Breast epithelium (tissue), 4 donors: Measurements from ENCODE around the gene SLC26A5. TPM values are rescaled to one million over a fixed set of nuclear protein-coding genes. Genes with fewer than 3 reads are reported as not detected.

Source experiments
- DNase-seq, 2 donors: peaks; one replicate each; pipeline ENCODE4 v3.0.0-alpha.2; 2019; ENCODE audit warnings: low spot score in 2 of 2
- H3K27ac ChIP-seq, 2 donors: fragments of 200-600 bp; sonication (generic) in 1 of 2; one replicate each; pipeline ENCODE4 v1.5.1; 2016 to 2019; ENCODE audit warnings: mild to moderate bottlenecking in 1 of 2
- H3K27me3 ChIP-seq, 2 donors: fragments of 200-600 bp; sonication (generic) in 1 of 2; one replicate each; pipeline versions ENCODE4 v1.5.1 to v1.6.0; 2017 to 2019; ENCODE audit warnings: control low read depth in 1 of 2, mild to moderate bottlenecking in 1 of 2
- H3K36me3 ChIP-seq: fragments of 200-600 bp; one replicate; pipeline ENCODE4 v1.5.1; 2019
- H3K4me1 ChIP-seq, 2 donors: fragments of 200-600 bp; sonication (generic); one replicate each; pipeline ENCODE4 v1.5.1; 2016 to 2019; ENCODE audit warnings: control low read depth in 1 of 2
- H3K4me3 ChIP-seq, 3 donors: fragments of 200-600 bp; sonication (generic); 1 replicate in 2 of 3; 2 replicates in 1 of 3; pipeline ENCODE4 v1.5.1; 2016 to 2019; ENCODE audit warnings: mild to moderate bottlenecking in 3 of 3, moderate library complexity in 2 of 3
- H3K9me3 ChIP-seq, 2 donors: fragments of 200-600 bp; sonication (generic) in 1 of 2; one replicate each; pipeline ENCODE4 v1.5.1; 2016 to 2019; ENCODE audit warnings: control low read depth in 1 of 2
- POLR2A ChIP-seq: fragments of 450-650 bp; IDR thresholded peaks from one replicate; pipeline ENCODE4 v1.6.1; 2016; ENCODE audit warnings: antibody characterized with exemption, mild to moderate bottlenecking, moderate library complexity
- POLR2AphosphoS5 ChIP-seq, 3 donors: sonication (generic); formaldehyde crosslinking; IDR thresholded peaks; one replicate each; pipeline ENCODE4 v1.6.1; 2017; ENCODE audit warnings: antibody characterized with exemption in 3 of 3
- intact Hi-C: fragments of 100-400 bp; cut with DNase I; formaldehyde crosslinking; loops from one replicate; pipeline ENCODE4 v1.15.1; 2023; ENCODE audit warnings: low total_unique reads
- total RNA-seq, 3 donors: library from RNA; depleted of rRNA; stranded (reverse); fragments of >200 nt; gene quantifications; one replicate each; pipeline ENCODE4 v1.1.0, GENCODE V29; 2016
- TF ChIP-seq, protein P1 (sequence below), 3 donors: fragments of 450-650 bp; IDR thresholded peaks; one replicate each; pipeline ENCODE4 v1.5.1; 2016 to 2017; ENCODE audit warnings: antibody characterized with exemption in 3 of 3, mild to moderate bottlenecking in 3 of 3, moderate library complexity in 3 of 3

The SLC26A5 gene
- total RNA-seq, 3 donors from 2014 or later = 0.48 to 3.6 (median 1.0) TPM

DNA sequence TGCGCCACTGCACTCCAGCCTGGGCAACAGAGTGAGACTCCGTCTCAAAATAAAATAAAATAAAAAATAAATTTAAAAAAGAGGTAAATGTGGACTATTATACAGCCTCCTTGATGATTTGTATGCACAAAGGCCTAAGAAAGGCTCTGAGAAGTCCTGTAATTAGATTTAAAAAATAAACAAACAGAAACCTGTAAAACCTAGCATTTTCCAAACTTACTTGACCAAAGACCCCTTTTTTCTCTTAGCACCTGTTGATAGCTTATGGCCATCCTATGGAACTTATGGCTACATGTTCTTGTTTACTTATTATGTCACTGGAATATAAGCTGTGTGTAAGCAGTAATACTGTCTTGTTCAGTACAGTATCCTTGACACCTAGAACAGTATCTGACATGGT is 107.1 kb downstream of the SLC26A5 start:
- TF ChIP-seq, protein P1, sequence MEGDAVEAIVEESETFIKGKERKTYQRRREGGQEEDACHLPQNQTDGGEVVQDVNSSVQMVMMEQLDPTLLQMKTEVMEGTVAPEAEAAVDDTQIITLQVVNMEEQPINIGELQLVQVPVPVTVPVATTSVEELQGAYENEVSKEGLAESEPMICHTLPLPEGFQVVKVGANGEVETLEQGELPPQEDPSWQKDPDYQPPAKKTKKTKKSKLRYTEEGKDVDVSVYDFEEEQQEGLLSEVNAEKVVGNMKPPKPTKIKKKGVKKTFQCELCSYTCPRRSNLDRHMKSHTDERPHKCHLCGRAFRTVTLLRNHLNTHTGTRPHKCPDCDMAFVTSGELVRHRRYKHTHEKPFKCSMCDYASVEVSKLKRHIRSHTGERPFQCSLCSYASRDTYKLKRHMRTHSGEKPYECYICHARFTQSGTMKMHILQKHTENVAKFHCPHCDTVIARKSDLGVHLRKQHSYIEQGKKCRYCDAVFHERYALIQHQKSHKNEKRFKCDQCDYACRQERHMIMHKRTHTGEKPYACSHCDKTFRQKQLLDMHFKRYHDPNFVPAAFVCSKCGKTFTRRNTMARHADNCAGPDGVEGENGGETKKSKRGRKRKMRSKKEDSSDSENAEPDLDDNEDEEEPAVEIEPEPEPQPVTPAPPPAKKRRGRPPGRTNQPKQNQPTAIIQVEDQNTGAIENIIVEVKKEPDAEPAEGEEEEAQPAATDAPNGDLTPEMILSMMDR (IDR thresholded peaks at IDR 0.05) = no peak
- TF ChIP-seq POLR2AphosphoS5 (IDR thresholded peaks at IDR 0.05) = no peak
- no peak for TF ChIP-seq POLR2A
- intact Hi-C loops = no loop called here
- H3K36me3 ChIP-seq = peaks cover 5% of the 10 kb centered on the region
- no peak overlapping the region for H3K27ac ChIP-seq
- no peaks in the 10 kb centered on the region for H3K4me1 ChIP-seq
- H3K4me3 ChIP-seq = no peak overlapping the region
- H3K9me3 ChIP-seq = no peaks in the 10 kb centered on the region
- H3K27me3 ChIP-seq = no peaks in the 10 kb centered on the region
- DNase-seq = no peak

DNA sequence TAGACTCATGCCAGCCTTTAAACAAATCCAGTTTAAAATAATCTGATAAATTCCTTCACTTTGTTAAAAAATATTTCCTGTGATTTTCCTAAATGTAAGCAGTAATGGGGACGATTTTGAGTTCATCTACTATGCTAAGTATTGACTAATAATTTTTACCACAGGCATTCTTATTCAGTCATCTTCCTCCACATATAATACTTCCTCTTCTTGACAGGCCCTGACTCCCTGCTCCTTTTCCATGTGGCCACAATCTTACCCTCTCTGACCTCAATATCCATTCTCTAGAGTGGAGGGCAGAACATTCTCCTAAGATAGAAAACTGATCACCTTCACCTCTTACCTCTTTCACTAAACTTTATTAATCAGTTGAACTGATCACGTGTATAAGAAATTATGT is 109.2 kb downstream of the SLC26A5 start:
- no peak for DNase-seq
- Histone ChIP-seq H3K36me3 (peaks cover 5% of the 10 kb centered on the region), H3K4me1 (no peaks in the 10 kb centered on the region)

DNA sequence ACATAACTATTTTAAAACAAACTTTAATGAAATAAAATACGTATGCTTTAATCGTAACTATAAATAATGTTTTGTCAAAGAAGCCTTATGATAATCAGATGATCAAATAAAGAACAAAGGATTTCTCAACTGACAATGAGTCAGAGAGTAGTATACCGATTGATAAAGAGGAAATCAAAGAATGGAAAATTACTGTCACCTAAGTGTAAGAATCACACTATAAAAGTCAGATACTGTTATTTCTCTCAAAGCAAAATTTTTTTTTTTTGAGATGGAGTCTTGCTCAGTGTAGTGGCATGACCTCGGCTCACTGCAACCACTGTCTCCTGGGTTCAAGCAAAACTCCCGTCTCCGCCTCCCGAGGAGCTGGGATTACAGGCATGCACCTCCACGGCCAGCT is 120.3 kb downstream of the SLC26A5 start:
- H3K27me3 ChIP-seq = no peaks in the 10 kb centered on the region
- H3K36me3 ChIP-seq = peaks cover 9% of the 10 kb centered on the region
- no peak overlapping the region for H3K27ac ChIP-seq
- no peak for TF ChIP-seq POLR2A
- H3K4me1 ChIP-seq = no peaks in the 10 kb centered on the region
- no peaks in the 10 kb centered on the region for H3K9me3 ChIP-seq
- no peak for DNase-seq
- no peak overlapping the region for H3K4me3 ChIP-seq
- intact Hi-C loops = no loop called here

More for the DNA sequence above, 109.2 kb downstream of the SLC26A5 start:
- no peaks in the 10 kb centered on the region for H3K27me3 ChIP-seq
- H3K9me3 ChIP-seq = no peaks in the 10 kb centered on the region
- intact Hi-C loops = no loop called here
- no peak overlapping the region for H3K27ac ChIP-seq
- TF ChIP-seq POLR2AphosphoS5 (IDR thresholded peaks at IDR 0.05) (no peak), POLR2A (no peak)
- TF ChIP-seq, protein P1 (IDR thresholded peaks at IDR 0.05) = no peak
- H3K4me3 ChIP-seq = no peak overlapping the region

Other genes with a start within 250 kb of the SLC26A5 start
- 10 to 100 TPM; 44.2 to 63.4 (median 58.4) TPM for gene PMPCB, start 148.8 kb downstream of the SLC26A5 start, total RNA-seq
- gene DNAJC2, start 101.4 kb downstream of the SLC26A5 start, total RNA-seq = 10 to 100 TPM; 12.8 to 26.1 (median 21.3) TPM
- gene PSMC2, start 98.6 kb downstream of the SLC26A5 start, total RNA-seq = 100 to 1,000 TPM in 1 of 3 donors, 10 to 100 TPM in 2; 87.5 to 114 (median 93.7) TPM